Smooth muscle cell (in vitro differentiated cells): ENCODE data around the gene LGMN. TPM values are rescaled to one million over a fixed set of nuclear protein-coding genes. Genes with fewer than 3 reads are reported as not detected.

Experiments
- DNase-seq: peaks from one replicate; lab custom pipeline; 2025; ENCODE audit not compliant: unreplicated experiment; lab: John Stamatoyannopoulos, UW
- H2AFZ ChIP-seq: fragments of 200-600 bp; sonication (generic); 2 replicates; pipeline ENCODE4 v1.6.0; 2016; ENCODE audit warnings: antibody characterized with exemption, low read depth, mild to moderate bottlenecking
- H3F3A ChIP-seq: fragments of 200-600 bp; sonication (generic); 2 replicates; pipeline ENCODE4 v1.6.0; 2017; ENCODE audit warnings: antibody characterized with exemption, low read depth
- H3K27ac ChIP-seq: fragments of 200-600 bp; sonication (generic); 2 replicates; pipeline ENCODE4 v1.5.1; 2016; ENCODE audit warnings: low read depth, mild to moderate bottlenecking
- H3K27me3 ChIP-seq: fragments of 200-600 bp; sonication (generic); 2 replicates; pipeline ENCODE4 v1.6.1; 2016; ENCODE audit warnings: low read depth, mild to moderate bottlenecking
- H3K36me3 ChIP-seq: fragments of 200-600 bp; sonication (generic); 2 replicates; pipeline ENCODE4 v1.5.1; 2016; ENCODE audit warnings: low read depth
- H3K4me1 ChIP-seq: fragments of 200-600 bp; sonication (generic); 2 replicates; pipeline ENCODE4 v1.5.1; 2016; ENCODE audit warnings: low read depth
- H3K4me2 ChIP-seq: fragments of 200-600 bp; sonication (generic); 2 replicates; pipeline ENCODE4 v1.6.0; 2016; ENCODE audit warnings: mild to moderate bottlenecking
- H3K4me3 ChIP-seq: fragments of 200-600 bp; sonication (generic); 2 replicates; pipeline ENCODE4 v1.5.1; 2016; ENCODE audit warnings: mild to moderate bottlenecking
- H3K79me2 ChIP-seq: fragments of 200-600 bp; sonication (generic); 2 replicates; pipeline ENCODE4 v1.6.0; 2016; ENCODE audit warnings: low read depth, mild to moderate bottlenecking
- H3K9ac ChIP-seq: fragments of 200-600 bp; sonication (generic); 2 replicates; pipeline ENCODE4 v1.6.0; 2016; ENCODE audit warnings: low read depth
- H3K9me3 ChIP-seq: fragments of 200-600 bp; sonication (generic); replicated peaks from 2 replicates; pipeline ENCODE4 v1.5.1; 2016; ENCODE audit warnings: low read depth
- H4K20me1 ChIP-seq: fragments of 200-600 bp; sonication (generic); 2 replicates; pipeline ENCODE4 v1.6.0; 2016; ENCODE audit warnings: low read depth
- CTCF ChIP-seq: fragments of 200-600 bp; sonication (generic); IDR thresholded peaks from 2 replicates; pipeline ENCODE4 v1.5.1; 2017; ENCODE audit warnings: borderline replicate concordance, mild to moderate bottlenecking, antibody characterized with exemption; ENCODE audit not compliant: insufficient read depth, poor library complexity, severe bottlenecking
- WGBS: methylation state at CpG from one replicate; pipeline ENCODE4 v1.1.7; 2016; ENCODE audit warnings: low lambda C conversion rate; 5-methylcytosine and 5-hydroxymethylcytosine counted together
- polyA plus RNA-seq: library from polyadenylated mRNA; unstranded; fragments of >200 nt; fragmentation: Nextera tagmentation; extraction: Ambion mirVana; gene quantifications from 2 replicates; pipeline ENCODE4 v1.2.1, GENCODE V29; 2016
- total RNA-seq: library from RNA; depleted of rRNA; stranded (reverse); fragments of >200 nt; gene quantifications from 2 replicates; pipeline ENCODE4 v1.2.3, GENCODE V29; 2014

LGMN gene
- total and polyA plus RNA-seq, 2 experiments from 2014 or later: 124 to 133 TPM

- no peak for TF ChIP-seq CTCF
- Histone ChIP-seq H3K4me3 (no peak overlapping the region), H3K9me3 (no peaks in the 10 kb centered on the region), H3K79me2 (no peaks in the 10 kb centered on the region), H4K20me1 (no peaks in the 10 kb centered on the region), H3K27me3 (no peaks in the 10 kb centered on the region), H3K9ac (no peak overlapping the region), H3K36me3 (no peaks in the 10 kb centered on the region), H2AFZ (no peak overlapping the region), H3F3A (no peaks in the 10 kb centered on the region), H3K4me1 (no peaks in the 10 kb centered on the region), H3K4me2 (no peak overlapping the region), H3K27ac (no peak overlapping the region)
- no peak for DNase-seq
- WGBS: 89% methylated on average over 7 of the region's 7 CpGs
Measured at GRCh38 chr14:92663049-92663448, 85.4 kb downstream of the LGMN start.

DNA sequence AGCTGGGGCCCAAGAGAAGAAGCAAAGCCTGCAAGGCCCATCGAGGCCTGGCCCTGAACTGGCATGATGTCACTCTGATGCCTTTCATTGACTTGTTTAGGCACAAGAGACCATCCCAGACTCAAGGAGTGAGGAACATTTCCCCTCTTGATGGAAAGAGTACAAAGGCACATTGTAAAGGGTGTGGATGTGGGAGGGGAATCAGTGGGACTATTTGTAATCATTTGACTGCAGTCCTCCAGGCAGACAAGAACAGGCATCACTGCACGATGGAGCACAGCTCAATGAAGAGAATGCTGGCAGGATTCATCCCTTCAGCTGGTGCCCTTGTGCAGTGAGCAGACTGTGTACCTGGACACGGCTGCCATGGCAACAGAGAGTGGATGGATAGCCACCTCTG, 87.9 kb downstream of the LGMN start:
- no peaks in the 10 kb centered on the region for H3K9me3 ChIP-seq

GRCh38 chr14:92659765-92660561, 88.5 kb downstream of the LGMN start:
- no peak for DNase-seq
- H3K9ac ChIP-seq: no peak overlapping the region
- H2AFZ ChIP-seq: no peak overlapping the region
- H3K36me3 ChIP-seq: no peaks in the 10 kb centered on the region
- H3K79me2 ChIP-seq: no peaks in the 10 kb centered on the region
- H3K4me2 ChIP-seq: no peak overlapping the region
- no peak overlapping the region for H3K27ac ChIP-seq
- 72% methylated on average over 11 of the region's 11 CpGs for WGBS
- no peaks in the 10 kb centered on the region for H4K20me1 ChIP-seq
- no peaks in the 10 kb centered on the region for H3F3A ChIP-seq
- H3K27me3 ChIP-seq: no peaks in the 10 kb centered on the region
- no peak overlapping the region for H3K4me3 ChIP-seq
- no peaks in the 10 kb centered on the region for H3K9me3 ChIP-seq
- no peaks in the 10 kb centered on the region for H3K4me1 ChIP-seq
- TF ChIP-seq CTCF: no peak

More for the DNA sequence above, 87.9 kb downstream of the LGMN start:
- H3K36me3 ChIP-seq: no peaks in the 10 kb centered on the region
- H3K9ac ChIP-seq: no peak overlapping the region
- no peak for TF ChIP-seq CTCF
- H4K20me1 ChIP-seq: no peaks in the 10 kb centered on the region
- H3K27ac ChIP-seq: no peak overlapping the region
- 85% methylated on average over 3 of the region's 3 CpGs for WGBS
- no peak for DNase-seq
- H3K4me3 ChIP-seq: no peak overlapping the region
- H3F3A ChIP-seq: no peaks in the 10 kb centered on the region
- H2AFZ ChIP-seq: no peak overlapping the region
- H3K4me1 ChIP-seq: no peaks in the 10 kb centered on the region
- no peaks in the 10 kb centered on the region for H3K27me3 ChIP-seq
- H3K4me2 ChIP-seq: no peak overlapping the region
- no peaks in the 10 kb centered on the region for H3K79me2 ChIP-seq

DNA sequence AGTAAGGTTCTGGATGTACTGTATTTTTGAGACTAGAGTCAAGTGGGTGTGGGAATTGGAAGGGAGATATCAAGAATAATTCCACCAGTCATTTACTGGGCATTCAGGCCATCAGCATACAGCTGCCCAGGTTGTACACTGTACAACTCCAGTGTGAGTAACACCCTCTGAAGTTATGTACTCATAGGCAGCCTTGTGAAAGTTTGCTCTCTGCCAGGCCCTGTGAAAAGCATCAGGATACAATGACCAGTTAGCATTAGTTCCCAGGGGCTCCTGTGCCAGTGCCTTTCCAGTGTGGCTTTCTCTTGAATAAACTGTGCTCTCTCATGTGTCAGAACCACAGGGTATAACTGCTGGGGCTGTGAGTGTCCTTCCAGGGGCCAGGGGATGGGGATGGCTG, 89.7 kb downstream of the LGMN start:
- Histone ChIP-seq H3K9ac (no peak overlapping the region), H3K4me1 (no peaks in the 10 kb centered on the region), H3K79me2 (no peaks in the 10 kb centered on the region), H3K27ac (no peak overlapping the region), H3K27me3 (no peaks in the 10 kb centered on the region), H4K20me1 (no peaks in the 10 kb centered on the region), H2AFZ (no peak overlapping the region), H3F3A (no peaks in the 10 kb centered on the region), H3K36me3 (no peaks in the 10 kb centered on the region), H3K4me2 (no peak overlapping the region), H3K9me3 (no peaks in the 10 kb centered on the region), H3K4me3 (no peak overlapping the region)
- TF ChIP-seq CTCF: no peak
- DNase-seq: no peak
